Activated naive CD8-positive, alpha-beta T cell treated with anti-CD3 and anti-CD28 coated beads, Interleukin-2, amount 50 U/mL, for 16 hours (primary cell): Measurements from ENCODE around the gene MGAT4C.
"Not testable (repeated sequence)": the region's sequence is repeated elsewhere in the genome, so short reads cannot be mapped to it uniquely, and the experiment has no call there.

ENCODE experiments used
- DNase-seq: peaks from one replicate; pipeline ENCODE4 v3.0.0-alpha.2; 2020; ENCODE audit warnings: low read depth, low spot score

MGAT4C gene

DNA sequence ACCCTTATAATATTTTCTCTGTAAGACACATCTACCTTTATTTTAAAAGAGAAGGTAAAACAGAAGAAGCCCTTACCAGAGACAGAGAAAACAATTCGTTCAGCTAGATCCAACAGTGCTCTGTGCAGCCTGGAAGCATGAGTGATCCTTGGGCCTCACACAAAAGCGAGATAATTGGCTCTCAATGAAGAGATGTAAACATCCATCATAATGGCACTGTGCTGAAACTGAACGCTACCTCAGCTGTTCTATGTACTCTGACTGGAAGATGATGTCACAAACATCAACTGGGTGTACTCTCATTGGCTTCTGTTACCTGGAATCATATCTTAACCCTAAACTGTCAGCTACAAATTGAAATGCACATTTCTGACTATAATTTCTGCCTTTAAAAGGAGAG is at the start of gene MGAT4C:
TSS of gene MGAT4C (minus strand) at position 229 of the 400 bp plus-strand sequence.
- no peak for DNase-seq

DNA sequence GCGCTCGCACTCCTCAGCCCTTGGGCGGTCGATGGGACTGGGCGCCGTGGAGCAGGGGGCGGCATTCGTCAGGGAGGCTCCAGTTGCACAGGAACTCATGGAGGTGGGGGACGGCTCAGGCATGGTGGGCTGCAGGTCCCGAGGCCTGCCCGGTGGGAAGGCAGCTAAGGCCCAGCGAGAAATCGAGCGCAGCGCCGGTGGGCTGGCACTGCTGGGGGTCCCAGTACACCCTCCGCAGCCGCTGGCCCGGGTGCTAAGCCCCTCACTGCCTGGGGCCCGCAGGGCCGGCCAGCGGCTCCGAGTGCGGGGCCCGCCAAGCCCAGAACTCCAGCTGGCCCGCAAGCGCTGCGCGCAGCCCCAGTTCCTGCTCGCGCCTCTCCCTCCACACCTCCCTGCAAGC is 40.2 kb upstream of the MGAT4C start:
- DNase-seq, result not testable (repeated sequence)

DNA sequence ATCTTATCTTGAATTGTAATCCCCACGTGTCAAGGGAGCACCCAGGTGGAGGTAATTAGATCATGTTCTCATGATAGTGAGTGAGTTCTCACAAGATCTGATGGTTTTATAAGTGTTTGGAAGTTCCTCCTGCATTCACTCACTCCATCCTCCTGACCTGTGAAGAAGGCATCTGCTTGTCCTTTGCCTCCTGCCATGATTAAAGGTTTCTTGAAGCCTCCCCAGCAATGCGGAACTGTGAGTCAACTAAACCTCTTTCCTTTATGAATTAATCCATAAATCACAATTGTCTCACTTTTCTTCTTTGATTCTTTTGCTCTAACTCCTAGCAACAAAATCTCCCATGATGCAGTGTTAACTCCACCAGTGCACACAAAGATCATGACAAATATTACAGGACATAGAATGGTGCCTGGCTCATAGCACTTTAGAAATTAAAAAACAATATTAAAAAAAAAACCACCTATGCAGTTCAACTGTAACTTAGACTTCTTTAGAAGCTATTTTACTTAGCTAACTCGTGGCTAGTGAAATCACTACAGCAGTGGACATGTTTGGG is 37.6 kb upstream of the MGAT4C start:
- no peak for DNase-seq

DNA sequence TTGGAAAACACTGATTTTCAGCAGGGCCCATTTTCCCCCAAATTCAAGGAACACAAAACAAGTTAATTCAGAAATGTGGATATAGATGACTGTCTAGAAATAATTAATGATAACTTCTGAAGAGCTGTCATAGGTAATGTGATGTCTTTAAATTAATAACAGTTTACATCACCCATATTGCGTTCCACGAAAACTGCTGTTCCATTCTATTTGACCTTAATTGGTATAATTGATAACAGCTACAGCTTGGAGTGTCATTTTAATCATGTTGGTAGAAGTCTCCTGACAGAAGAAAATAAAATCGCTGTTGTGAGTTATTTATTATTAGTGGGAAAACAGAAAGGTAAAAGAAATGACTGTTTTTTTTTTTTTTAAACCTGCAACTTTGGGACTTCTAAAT is 36.3 kb upstream of the MGAT4C start:
- DNase-seq, result no peak

DNA sequence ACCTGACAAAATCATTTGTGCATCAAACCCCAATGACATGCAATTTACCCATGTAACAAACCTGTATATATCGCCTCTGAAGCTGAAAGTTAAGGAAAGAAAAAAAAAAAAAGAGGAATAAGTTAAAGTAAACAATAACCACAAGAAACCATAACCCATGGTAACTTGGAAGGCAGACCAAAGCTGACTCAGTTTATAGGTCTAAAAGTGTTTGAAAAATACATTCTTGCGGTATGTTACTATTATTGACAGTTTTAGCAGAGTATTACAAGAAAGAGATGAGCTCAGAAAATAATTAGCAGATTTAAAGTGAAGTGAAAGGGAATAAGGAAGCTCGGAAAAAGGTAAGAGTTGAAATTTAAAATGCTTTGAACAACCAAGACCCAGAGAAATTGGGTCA is 34.4 kb upstream of the MGAT4C start:
- no peak for DNase-seq

DNA sequence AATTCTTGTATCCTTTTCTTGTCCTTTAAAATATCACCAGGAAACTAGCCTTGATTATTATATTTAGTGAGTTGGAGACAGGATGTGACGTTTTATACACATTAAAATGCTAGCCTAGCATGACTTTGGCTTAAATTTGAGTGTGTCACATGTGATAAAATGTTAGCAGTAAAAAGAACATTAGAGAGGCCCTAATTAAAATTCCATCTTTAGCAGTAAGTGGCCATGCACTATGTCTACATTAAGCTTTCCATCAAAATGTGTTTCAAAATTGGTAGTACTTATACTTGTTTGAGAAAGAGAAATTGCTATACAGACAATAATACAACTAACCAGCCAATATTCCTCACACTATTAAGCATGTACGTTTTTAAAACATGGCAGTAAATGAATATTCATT is 29.9 kb upstream of the MGAT4C start:
- no peak for DNase-seq

DNA sequence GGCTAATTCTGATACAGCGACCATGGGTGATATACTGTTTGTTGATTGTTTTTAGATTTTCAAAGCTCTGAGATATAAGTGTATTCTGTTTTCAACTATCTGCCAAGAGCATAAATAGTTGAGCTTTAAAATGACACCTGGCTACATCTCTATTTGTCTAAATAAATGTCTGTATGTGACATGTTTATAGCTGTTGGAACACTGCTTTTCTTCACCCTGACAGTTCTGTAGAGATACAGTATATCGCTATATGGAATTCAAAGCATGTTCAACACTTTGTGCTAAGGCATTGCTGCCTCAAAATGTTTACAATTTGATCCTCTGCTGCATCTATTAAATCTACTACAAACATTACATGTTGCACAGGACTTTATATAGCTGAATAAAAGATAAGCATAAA is 27.4 kb upstream of the MGAT4C start:
- DNase-seq, result no peak

DNA sequence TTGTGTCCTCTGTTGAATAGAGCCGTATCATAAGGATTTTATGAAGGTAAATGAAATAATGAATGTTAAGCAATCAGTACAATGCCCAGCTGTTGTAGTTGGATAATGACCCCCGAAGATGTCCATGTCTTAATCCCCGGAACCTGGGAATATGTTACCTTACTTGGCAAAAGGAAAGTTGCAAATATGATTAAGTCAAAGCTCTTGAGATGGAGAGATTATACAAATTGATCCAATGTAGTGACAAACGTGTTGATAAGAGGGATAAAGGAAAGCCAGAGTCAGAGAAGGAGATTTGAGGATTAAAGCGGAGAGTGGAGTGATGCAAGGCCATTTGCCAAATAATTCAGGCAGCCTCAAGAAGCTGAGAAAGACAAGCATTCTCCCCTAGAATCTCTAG is 19.2 kb upstream of the MGAT4C start:
- DNase-seq, result no peak

DNA sequence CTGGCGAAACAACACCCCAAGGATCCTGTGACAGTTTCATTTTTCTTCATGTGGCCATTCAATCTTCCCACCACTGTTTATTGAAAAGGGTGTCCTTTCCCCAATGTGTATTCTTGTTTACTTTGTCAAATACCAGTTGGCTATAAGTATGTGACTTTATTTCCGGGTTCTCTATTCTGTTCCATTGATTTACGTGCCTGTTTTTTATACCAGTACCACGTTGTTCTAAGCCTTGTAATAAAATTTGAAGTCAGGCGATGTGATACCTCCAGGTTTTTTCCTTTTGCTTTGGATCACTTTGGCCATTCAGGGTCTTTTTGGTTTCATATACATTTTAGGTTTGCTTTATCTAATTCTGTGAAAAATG is 9.1 kb upstream of the MGAT4C start:
- DNase-seq, result no peak

DNA sequence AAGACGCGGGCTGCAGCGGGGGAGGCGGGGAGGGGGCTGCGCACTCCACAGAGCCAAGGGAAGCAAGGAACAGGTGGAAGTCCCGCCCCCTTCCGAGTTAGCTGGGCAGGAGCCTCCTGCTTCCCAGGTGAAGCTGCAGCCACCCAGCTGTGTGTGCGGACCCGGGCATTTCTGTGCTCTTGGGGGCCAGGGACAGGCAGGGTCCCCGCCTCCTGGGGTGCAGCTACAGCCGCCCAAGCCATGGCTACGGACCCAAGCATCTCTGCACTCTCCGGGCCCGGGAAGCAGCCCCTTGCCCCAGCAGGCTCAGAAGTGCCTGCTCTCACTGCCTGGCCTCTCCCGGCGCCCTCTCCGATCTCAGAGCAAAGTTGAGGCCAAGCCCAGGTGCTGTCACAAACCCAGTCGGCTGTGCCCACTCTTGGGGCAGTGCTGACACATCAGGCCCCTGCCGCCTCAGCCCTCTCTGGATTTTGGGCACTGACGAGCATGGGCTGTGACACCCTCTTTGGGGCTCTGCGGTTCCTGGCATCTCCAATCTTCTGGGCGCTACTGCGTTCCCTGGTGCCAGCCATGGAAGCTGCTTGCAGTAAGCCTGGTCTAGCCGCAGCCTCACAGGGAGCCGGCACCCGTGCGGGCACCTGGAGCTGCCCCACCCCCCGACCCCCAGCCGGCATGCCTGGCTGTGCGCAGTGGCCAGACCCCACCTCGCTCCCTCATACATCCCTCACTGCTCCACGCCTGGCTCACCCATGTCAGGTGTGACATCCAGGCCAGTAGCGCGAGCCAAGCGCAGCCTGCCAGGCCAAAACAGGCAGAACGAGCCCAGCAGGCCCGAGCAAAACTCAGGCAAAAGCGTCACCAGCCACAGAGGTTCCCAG is 8.5 kb upstream of the MGAT4C start:
- no peak for DNase-seq

DNA sequence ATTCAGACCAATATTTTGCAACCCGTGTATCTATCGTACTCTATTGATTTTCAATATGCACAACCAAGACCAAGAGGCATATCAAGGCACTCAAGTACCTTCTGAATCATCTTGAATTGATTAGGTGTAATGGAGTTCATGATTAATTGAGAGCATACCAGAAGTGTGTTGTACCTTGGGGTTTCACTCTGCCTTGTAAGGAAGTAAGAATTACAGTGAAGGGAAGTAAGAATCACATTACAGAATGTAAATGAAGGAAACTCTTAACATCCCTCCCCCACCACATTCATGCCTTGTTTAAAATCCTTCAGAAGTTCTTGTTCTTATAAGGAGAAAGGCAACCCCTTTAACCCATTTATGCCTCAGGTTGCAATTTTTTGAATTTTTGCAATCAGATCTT is 5.4 kb upstream of the MGAT4C start:
- DNase-seq, result no peak

DNA sequence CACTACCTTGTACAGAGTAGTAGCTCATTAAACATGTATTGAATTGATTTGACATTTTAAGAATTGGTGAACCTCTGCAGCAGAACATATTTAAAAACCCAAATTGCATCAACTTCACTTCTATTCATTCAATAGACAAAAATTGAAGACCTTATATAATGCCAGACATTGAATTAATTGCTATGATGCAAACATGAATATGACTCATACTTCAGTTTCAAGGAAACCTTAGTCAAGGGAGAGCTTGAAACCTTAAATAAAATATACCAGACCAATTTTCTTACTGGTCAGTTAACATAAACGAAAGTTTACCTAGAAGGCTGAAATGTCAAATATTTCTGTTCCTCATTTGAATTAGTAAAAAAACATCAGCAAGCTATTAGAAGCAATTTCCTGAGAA is 5.0 kb upstream of the MGAT4C start:
- no peak for DNase-seq

DNA sequence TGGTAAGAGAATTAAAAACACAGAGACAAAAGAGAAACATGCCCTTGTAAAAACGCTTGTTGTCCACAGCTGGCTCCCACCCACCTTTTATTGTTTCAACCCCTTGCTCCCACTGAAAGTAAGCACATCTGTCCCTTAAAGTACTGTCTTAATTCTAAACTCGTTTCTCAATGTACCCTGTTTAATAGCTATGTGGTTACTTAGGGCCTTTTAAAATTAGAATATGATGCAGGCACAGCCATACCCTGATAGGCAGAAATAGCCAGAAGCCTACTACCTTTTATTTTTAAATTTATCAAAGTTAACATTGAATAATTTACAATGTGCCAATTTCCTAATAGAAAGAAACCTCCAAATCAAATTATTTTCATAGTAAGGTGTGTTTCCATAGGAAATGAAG is 4.0 kb upstream of the MGAT4C start:
- no peak for DNase-seq

DNA sequence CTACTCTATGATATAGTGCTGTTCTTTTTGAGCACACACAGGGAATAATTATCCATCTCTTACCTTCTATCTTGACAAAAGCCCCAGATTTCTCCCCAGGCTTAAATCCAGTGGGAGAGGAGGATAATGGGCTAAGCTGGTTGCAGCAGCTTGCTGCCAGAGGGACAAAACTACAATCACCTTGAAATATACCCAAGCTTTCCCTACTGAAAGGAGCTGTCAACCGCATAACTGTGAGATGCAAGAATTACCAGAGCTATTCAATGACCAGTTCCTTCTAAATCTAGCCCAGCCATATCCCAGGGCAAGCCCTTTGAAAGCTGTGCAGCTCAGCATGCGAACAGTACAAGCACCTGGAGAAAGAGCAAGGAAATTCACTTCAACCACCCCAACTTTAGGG is 943 bp upstream of the MGAT4C start:
- no peak for DNase-seq

DNA sequence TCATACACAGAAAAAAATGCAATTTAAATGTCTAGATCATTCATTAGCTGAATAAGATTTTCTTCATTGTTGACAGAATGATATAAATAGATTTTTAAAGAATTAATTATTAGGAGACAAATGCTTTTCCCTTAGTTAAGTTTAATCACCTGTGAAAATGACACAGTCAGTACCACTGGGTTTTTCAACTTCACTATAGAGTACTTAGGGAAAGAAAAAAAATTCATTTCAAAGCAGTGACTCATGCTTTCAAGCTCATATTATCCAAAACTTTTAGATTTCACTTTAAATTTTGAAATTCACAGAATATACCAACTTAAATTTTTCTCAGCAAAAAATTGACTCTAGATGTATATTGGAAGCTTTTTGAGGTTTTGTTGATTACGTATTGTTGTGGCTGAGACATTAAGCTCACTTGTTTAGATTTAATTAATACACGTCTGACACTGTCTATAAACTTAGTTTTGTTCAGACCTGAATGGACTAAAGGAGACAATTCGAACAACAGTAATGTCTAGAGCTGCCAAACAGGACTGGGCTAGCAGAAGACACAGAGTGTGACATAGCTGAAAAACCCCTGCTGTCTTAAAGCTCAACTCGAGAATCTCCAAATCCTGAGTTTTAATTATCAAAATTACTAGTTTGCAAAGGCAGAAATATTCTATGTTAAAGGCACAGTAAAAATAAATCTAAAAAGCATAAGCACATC is 1.6 kb downstream of the MGAT4C start:
- DNase-seq, result no peak

DNA sequence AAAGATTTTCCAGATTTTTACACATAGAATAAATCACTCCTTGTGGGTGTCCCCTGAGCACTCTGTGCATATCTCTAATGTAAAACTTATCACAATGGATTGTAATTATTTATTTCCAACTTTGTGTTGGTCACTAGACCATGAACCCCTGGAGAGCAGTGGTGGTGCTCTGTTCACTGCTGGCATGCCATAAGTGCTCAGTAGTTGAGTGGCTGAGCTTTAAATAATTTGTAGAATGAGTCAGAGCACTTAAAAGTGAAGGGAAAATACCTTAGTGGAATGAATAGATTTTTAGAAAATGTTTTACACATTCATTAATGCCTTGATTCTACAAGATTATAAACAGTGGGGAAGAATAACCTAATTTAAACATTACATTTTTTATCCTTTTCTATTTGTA is 6.3 kb downstream of the MGAT4C start:
- no peak for DNase-seq

DNA sequence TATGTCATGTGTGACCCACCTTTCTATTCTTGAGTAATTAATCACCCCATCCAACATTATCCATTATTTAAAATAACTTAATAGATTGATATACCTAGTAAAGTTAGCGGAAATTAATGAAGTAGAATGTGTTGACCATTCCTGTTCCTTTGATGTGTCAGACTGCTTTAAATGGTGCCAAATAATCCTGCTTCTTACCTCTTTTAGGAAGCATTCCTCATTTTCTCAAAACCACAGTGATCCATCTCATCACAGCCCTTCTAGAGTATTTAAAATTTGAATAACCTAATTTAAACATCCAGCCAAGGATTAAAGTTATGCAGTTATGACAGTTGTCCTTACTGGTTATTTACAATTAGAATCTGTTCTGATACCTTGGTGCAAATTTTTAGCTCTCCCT is 6.9 kb downstream of the MGAT4C start:
- DNase-seq, result no peak

DNA sequence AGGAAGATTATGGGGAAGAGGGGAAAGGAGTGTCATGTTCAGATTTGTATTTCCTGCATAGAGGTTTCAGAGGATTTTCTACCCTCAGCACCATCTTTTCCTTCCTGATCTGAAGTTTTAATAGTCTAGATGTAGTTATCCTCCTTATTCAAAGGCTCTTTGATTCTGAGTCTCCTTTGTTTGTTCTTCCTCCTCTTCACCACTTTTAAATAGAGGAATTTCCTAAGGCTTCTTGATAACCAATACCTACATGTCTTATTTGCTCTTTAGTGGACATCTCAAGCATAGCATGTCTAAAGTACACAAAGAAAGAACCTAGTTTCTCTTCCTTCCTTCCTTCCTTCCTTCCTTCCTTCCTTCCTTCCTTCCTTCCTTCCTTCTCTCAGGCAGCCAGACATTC is 8.3 kb downstream of the MGAT4C start:
- DNase-seq, result no peak

DNA sequence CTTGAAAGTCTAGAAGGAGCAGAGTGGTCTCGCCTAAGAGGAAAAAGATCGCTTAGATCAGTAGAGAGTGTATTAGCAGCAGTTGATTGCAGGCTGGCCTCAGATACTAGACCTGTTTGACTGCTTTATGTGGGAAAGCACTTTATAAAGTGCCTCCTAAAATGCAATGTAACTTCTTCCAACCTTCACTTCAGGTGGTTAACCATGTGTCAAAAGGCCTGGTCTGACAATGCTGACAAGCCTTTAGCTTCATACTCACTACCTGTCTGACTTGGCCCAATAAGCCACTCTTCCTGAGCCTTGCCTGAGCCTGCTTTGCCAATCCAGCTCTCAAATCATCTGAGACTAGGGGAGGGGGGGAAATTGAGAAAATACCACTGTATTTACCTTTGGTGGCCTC is 14.6 kb downstream of the MGAT4C start:
- no peak for DNase-seq

DNA sequence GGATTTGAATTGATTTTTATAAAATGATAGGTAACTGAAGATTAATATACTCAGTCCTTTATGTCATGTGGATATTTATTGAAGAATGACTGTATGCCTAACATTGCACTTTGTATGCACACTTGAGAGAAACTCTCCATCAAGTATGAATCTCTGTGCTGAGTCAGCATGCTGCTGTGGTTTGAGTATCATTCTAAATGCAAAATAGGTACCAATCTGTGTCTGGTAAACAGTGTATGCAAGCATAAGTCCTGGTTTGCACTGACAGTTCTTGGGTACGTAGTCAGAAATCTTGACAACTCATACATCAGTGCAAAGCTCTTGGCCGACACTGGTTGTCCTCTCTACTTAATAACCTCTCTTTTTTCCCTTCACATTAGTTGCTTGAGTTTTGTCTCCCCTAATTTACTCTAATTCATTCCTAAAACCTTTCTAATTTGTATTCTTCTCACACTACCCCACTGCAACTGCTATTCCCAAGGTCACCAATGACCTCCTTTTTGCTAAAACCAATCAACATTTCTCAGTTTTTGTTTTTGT is 21.8 kb downstream of the MGAT4C start:
- DNase-seq, result no peak

DNA sequence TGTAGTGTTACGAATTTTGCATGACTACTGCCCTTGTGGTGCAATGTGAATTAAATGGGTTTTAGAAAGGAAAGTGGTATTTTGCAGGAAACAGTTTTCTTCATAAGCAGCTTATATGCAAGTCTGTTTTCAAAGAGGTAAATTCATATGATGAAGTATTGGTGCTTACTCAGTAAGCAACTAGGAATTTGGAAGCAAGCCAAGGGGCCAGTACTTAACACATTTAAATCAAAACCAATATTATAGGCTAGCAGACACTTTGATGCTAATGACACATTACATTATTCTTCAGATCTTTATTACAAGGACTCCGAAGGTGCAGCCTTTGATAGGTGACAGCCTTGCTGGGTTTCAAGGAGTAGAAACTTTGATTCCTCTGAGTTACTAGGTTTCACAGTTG is 23.1 kb downstream of the MGAT4C start:
- DNase-seq, result no peak

DNA sequence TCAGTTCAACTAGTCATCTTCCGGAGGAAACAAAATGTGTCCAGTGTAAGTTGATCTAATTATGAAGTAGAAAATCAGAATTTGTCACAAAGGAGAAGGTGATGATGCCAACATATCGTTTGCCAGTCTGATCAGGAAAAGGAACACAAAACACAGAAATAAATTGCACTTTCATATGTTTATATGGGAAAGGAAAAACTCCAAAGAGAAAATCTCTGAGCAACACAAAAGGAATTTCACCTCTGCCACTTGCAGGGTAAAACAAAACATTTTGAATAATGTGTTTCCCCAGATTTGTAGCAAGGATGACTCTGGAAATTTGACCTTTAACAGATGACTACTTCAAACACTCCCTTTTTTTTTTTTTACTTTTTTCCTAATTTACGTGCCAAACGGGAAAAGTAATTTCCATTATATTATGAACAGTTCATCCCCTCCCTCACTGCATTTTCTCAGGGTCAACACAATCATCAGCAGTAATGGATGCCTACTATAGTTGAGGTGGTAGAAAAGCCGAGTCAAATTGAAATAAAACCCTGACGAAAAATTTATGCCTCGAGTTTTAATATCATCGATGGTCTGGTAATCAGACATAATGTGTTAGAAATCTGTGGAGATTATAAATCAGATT is 25.6 kb downstream of the MGAT4C start:
- DNase-seq, result no peak
